CD4-positive, alpha-beta T cell (primary cell): Measurements from ENCODE around the gene PRKAG1. TPM values are rescaled to one million over a fixed set of nuclear protein-coding genes. Genes with fewer than 3 reads are reported as not detected.

Experiments used
- ATAC-seq: fragments of 200-7000 bp; cut with Tn5 transposase; one replicate; pipeline ENCODE4 v1.10.0; 2022; ENCODE audit warnings: mild to moderate bottlenecking; ENCODE audit not compliant: poor library complexity
- CTCF ChIA-PET: fragments of 350-600 bp; sonication (Branson Sonifier 250); formaldehyde crosslinking; loops from one replicate; lab custom pipeline; 2021; ENCODE audit warnings: antibody characterized with exemption, inconsistent platforms; lab: Charles Lee
- POLR2A ChIA-PET: fragments of 350-600 bp; sonication (Branson Sonifier 250); formaldehyde crosslinking; loops from one replicate; lab custom pipeline; 2021; ENCODE audit warnings: antibody characterized with exemption, inconsistent platforms; lab: Charles Lee
- DNase-seq, 14 experiments: peaks; one replicate each; pipeline ENCODE4 v3.0.0-alpha.2; 2013 to 2020; ENCODE audit warnings: mixed read lengths in 2 of 14
- H3K27ac ChIP-seq, 2 donors: one replicate each; pipeline versions ENCODE4 v1.5.1 to v1.7.0; 2013; ENCODE audit warnings: low read length in 2 of 2, low read depth in 1 of 2, mild to moderate bottlenecking in 1 of 2
- H3K27me3 ChIP-seq, 2 experiments: 1 replicate in 1 of 2; 2 replicates in 1 of 2; pipeline versions ENCODE4 v1.6.1 to v1.7.0; 2013; ENCODE audit warnings: low read length in 2 of 2, control low read depth in 1 of 2, mild to moderate bottlenecking in 1 of 2, moderate library complexity in 1 of 2; ENCODE audit not compliant: insufficient read depth in 2 of 2, control insufficient read depth in 1 of 2
- H3K36me3 ChIP-seq: one replicate; pipeline ENCODE4 v1.6.1; 2013; ENCODE audit warnings: low read length, control low read depth; ENCODE audit not compliant: insufficient read depth
- H3K4me1 ChIP-seq: one replicate; pipeline ENCODE4 v1.6.1; 2013; ENCODE audit warnings: low read length, control low read depth; ENCODE audit not compliant: insufficient read depth
- H3K4me3 ChIP-seq: one replicate; pipeline ENCODE4 v1.5.1; 2013; ENCODE audit warnings: mild to moderate bottlenecking, low read length, moderate library complexity
- H3K9me3 ChIP-seq, 2 experiments: 1 replicate in 1 of 2; 2 replicates in 1 of 2; pipeline versions ENCODE4 v1.6.1 to v1.7.0; 2013; ENCODE audit warnings: low read length in 2 of 2, mild to moderate bottlenecking in 2 of 2, control low read depth in 1 of 2, moderate library complexity in 1 of 2; ENCODE audit not compliant: control insufficient read depth in 1 of 2, insufficient read depth in 1 of 2
- H3K27ac Mint-ChIP-seq: one replicate; pipeline ENCODE4 v1.8.0; 2020; ENCODE audit warnings: mixed read lengths
- H3K27me3 Mint-ChIP-seq: one replicate; pipeline ENCODE4 v1.8.0; 2021; ENCODE audit warnings: mixed read lengths
- H3K36me3 Mint-ChIP-seq: one replicate; pipeline ENCODE4 v1.8.0; 2021; ENCODE audit warnings: low read depth, mixed read lengths
- H3K4me1 Mint-ChIP-seq: one replicate; pipeline ENCODE4 v1.8.0; 2021; ENCODE audit warnings: low read depth, mixed read lengths
- H3K4me3 Mint-ChIP-seq: one replicate; pipeline ENCODE4 v1.8.0; 2020; ENCODE audit warnings: mild to moderate bottlenecking, mixed read lengths
- H3K9me3 Mint-ChIP-seq: one replicate; pipeline ENCODE4 v1.8.0; 2020; ENCODE audit warnings: mixed read lengths
- intact Hi-C, 2 experiments: fragments of 100-400 bp; cut with DNase I in 1 of 2; cut with micrococcal nuclease in 1 of 2; formaldehyde crosslinking; loops; one replicate each; pipeline versions ENCODE4 v1.15.1 to v1.9.0; 2023 to 2025; cut with DNase I, micrococcal nuclease
- total RNA-seq, 174 experiments: library from RNA in 2 of 174; stranded (reverse) in 2 of 174; gene quantifications; one replicate each; pipeline ENCODE4 v1.2.3 and lab custom pipeline; 2021 to 2026
- TF ChIP-seq, protein P1 (sequence below): fragments of 200-600 bp; IDR thresholded peaks from one replicate; pipeline ENCODE4 v1.8.0; 2022; ENCODE audit warnings: antibody characterized with exemption, mild to moderate bottlenecking

Gene PRKAG1
- total RNA-seq, 2 experiments from 2014 or later: 34.6 to 38.2 TPM

DNA sequence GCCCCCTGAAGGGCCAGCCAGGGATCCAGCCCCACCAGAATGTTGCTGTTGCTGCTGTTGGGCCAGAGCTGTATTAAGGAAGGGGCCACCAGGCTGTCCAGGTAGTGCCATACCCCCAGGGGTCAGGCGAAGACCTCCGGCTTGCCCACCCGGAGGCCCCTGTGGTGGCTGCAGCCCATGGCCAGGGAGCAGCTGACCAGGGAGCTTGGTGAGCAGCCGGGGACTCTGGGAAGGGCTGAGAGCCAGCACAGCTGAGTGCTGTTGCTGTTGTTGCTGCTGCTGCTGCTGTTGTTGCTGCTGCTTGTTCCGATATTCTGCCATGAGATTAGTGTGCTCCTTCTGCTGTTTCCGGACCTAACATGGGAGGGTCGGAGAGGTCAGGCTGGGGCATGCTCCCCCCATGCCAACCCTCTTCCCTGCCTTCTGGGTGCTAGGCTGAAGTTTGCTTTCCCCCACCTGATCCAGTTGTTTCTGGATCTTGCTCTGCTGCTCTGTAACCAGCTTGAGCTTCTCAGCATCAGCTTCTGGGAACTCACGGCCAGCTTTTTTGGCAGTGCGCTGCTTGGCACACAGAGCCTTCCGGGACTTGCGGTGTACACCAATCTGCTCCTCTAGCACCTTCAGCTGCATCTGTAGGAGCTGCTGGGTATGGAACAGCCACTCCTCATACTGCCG is 15.2 kb upstream of the PRKAG1 start:
- Mint-ChIP-seq H3K9me3 (no peaks in the 10 kb centered on the region), H3K4me1 (no peaks in the 10 kb centered on the region), H3K27ac (no peak overlapping the region), H3K27me3 (no peaks in the 10 kb centered on the region), H3K4me3 (no peak overlapping the region), H3K36me3 (peaks cover 71% of the 10 kb centered on the region)
- H3K27ac ChIP-seq: no peak overlapping the region
- ChIA-PET CTCF (interaction anchor here (0.7 to 1.7 kb wide), 2 partner anchors 10 to 59 kb away, joined by 4 read pairs; no protein-coding TSS in a partner anchor), POLR2A (interaction anchor here (1.1 kb wide), 1 partner anchor 14 kb away, joined by 6 read pairs; no protein-coding TSS in a partner anchor)
- no peaks in the 10 kb centered on the region for H3K27me3 ChIP-seq
- no peak overlapping the region for H3K4me3 ChIP-seq
- TF ChIP-seq, protein P1, sequence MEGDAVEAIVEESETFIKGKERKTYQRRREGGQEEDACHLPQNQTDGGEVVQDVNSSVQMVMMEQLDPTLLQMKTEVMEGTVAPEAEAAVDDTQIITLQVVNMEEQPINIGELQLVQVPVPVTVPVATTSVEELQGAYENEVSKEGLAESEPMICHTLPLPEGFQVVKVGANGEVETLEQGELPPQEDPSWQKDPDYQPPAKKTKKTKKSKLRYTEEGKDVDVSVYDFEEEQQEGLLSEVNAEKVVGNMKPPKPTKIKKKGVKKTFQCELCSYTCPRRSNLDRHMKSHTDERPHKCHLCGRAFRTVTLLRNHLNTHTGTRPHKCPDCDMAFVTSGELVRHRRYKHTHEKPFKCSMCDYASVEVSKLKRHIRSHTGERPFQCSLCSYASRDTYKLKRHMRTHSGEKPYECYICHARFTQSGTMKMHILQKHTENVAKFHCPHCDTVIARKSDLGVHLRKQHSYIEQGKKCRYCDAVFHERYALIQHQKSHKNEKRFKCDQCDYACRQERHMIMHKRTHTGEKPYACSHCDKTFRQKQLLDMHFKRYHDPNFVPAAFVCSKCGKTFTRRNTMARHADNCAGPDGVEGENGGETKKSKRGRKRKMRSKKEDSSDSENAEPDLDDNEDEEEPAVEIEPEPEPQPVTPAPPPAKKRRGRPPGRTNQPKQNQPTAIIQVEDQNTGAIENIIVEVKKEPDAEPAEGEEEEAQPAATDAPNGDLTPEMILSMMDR: no peak
- peaks cover 81% of the 10 kb centered on the region for H3K36me3 ChIP-seq
- H3K4me1 ChIP-seq: no peaks in the 10 kb centered on the region
- ATAC-seq (no peak), DNase-seq (no peak)
- H3K9me3 ChIP-seq: no peaks in the 10 kb centered on the region
- intact Hi-C loops: no loop called here

DNA sequence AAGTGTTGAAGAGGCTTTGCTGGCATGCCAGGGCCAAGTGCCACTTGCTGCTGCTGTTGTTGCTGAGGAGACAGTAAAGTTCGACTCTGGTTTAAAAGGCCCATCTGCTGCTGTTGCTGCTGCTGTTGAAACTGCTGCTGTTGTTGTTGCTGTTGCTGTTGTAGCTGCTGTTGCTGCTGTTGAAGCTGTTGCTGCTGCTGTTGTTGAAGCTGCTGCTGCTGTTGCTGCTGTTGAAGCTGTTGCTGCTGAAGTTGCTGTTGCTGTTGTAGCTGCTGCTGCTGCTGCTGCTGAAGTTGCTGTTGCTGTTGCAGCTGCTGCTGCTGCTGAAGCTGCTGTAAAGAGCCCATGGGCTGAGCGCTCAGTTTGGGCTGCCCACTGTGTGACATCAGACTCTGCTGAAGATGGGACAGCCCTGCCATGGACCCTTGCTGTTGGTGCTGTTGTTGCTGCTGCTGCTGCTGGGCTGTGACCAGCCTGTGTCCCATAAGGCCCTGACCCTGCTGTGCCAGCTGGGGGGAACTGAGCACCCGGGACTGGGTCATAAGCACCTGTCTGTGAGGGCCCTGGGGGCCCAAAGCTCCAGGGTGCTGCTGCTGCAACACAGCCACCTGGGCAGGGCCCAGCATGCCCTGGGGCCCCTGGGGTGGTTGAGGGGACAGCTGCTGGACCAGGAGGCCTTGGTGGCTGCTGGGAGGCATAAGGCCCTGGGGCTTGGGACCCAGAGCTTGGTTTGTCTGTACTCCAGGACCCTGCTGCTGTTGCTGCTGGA is 14.3 kb upstream of the PRKAG1 start:
- peaks cover 71% of the 10 kb centered on the region for H3K36me3 Mint-ChIP-seq
- POLR2A ChIA-PET: interaction anchor here (1.1 kb wide), 1 partner anchor 13 kb away, joined by 6 read pairs; no protein-coding TSS in a partner anchor
- no peaks in the 10 kb centered on the region for H3K9me3 Mint-ChIP-seq

DNA sequence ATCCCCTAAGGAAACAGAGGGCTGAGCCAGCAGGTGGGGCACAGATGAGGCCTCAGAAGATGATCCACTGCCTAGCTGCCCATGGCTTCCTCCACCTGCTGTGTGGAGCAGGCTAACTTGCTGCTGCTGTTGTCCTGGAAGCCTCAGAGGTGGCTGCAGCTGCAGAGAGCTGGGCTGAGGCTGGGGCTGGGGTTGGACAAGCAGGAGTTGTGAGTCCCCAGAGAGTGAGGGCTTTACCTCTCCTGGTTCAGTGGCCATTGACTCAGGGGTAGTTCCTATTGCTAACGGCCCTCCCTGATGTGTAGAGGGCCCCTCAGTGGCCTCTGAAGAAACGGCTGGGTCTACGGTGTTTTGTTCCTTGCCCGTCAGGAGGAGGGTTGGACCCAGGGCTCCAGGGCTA is 13.7 kb upstream of the PRKAG1 start:
- CTCF ChIA-PET: interaction anchor here (2.8 kb wide), 1 partner anchor 11 kb away, joined by 9 read pairs; no protein-coding TSS in a partner anchor
- no peak overlapping the region for H3K27ac Mint-ChIP-seq

More for the DNA sequence above, 14.3 kb upstream of the PRKAG1 start:
- no peak for DNase-seq
- Mint-ChIP-seq H3K4me3 (no peak overlapping the region), H3K27ac (no peak overlapping the region), H3K27me3 (no peaks in the 10 kb centered on the region), H3K4me1 (no peaks in the 10 kb centered on the region)
- CTCF ChIA-PET: no interaction called here
- H3K27ac ChIP-seq: no peak overlapping the region
- intact Hi-C loops: no loop called here
- ATAC-seq: no peak
- TF ChIP-seq, protein P1: no peak
- H3K27me3 ChIP-seq: no peaks in the 10 kb centered on the region
- no peak overlapping the region for H3K4me3 ChIP-seq
- no peaks in the 10 kb centered on the region for H3K9me3 ChIP-seq
- H3K4me1 ChIP-seq: no peaks in the 10 kb centered on the region
- H3K36me3 ChIP-seq: peaks cover 81% of the 10 kb centered on the region

More for the DNA sequence above, 13.7 kb upstream of the PRKAG1 start:
- TF ChIP-seq, protein P1: no peak
- H3K4me3 Mint-ChIP-seq: no peak overlapping the region
- no peaks in the 10 kb centered on the region for H3K4me1 Mint-ChIP-seq
- Histone ChIP-seq H3K9me3 (no peaks in the 10 kb centered on the region), H3K4me1 (no peaks in the 10 kb centered on the region), H3K4me3 (no peak overlapping the region), H3K36me3 (peaks cover 81% of the 10 kb centered on the region), H3K27me3 (no peaks in the 10 kb centered on the region), H3K27ac (no peak overlapping the region)
- H3K27me3 Mint-ChIP-seq: no peaks in the 10 kb centered on the region
- ATAC-seq (no peak), DNase-seq (peak in 1 of 14 experiments; percentile 23)
- H3K9me3 Mint-ChIP-seq: no peaks in the 10 kb centered on the region
- H3K36me3 Mint-ChIP-seq: peaks cover 75% of the 10 kb centered on the region
- POLR2A ChIA-PET: no interaction called here
- intact Hi-C loops: no loop called here
